Endothelial cell (in vitro differentiated cells): ENCODE measurements around the gene ASMTL. TPM values are rescaled to one million over a fixed set of nuclear protein-coding genes. Genes with fewer than 3 reads are reported as not detected.

Source experiments
- DNase-seq: peaks from one replicate; pipeline ENCODE4 v3.0.0; 2021; ENCODE audit warnings: low spot score
- H3K27ac Mint-ChIP-seq: one replicate; pipeline ENCODE4 v1.8.0; 2021; ENCODE audit warnings: mixed read lengths, inconsistent platforms; ENCODE audit not compliant: unreplicated experiment
- H3K27me3 Mint-ChIP-seq: one replicate; pipeline ENCODE4 v1.8.0; 2021; ENCODE audit warnings: mild to moderate bottlenecking, moderate library complexity, mixed read lengths, inconsistent platforms; ENCODE audit not compliant: unreplicated experiment
- H3K36me3 Mint-ChIP-seq: one replicate; pipeline ENCODE4 v1.8.0; 2021; ENCODE audit warnings: mild to moderate bottlenecking, low read depth, mixed read lengths, inconsistent platforms; ENCODE audit not compliant: unreplicated experiment
- H3K4me1 Mint-ChIP-seq: one replicate; pipeline ENCODE4 v1.8.0; 2021; ENCODE audit warnings: mild to moderate bottlenecking, mixed read lengths, inconsistent platforms; ENCODE audit not compliant: unreplicated experiment
- H3K4me3 Mint-ChIP-seq: one replicate; pipeline ENCODE4 v1.8.0; 2021; ENCODE audit warnings: mild to moderate bottlenecking, mixed read lengths, inconsistent platforms; ENCODE audit not compliant: unreplicated experiment
- H3K9me3 Mint-ChIP-seq: one replicate; pipeline ENCODE4 v1.8.0; 2021; ENCODE audit warnings: mixed read lengths, inconsistent platforms; ENCODE audit not compliant: unreplicated experiment
- CTCF ChIP-seq: fragments of 200-600 bp; sonication (generic); IDR thresholded peaks from one replicate; pipeline ENCODE4 v1.5.0; 2021; ENCODE audit warnings: antibody characterized with exemption; ENCODE audit not compliant: unreplicated experiment
- total RNA-seq: library from RNA; stranded (reverse); fragmentation: NEBNext Ultra II Directional; extraction: Animal tissue kit (Norgen Biotek cat#: 25700); gene quantifications from one replicate; pipeline ENCODE4 v1.2.1, GENCODE V29; 2021; ENCODE audit not compliant: unreplicated experiment

Gene ASMTL
- total RNA-seq, 1 donor from 2014 or later, result 25.8 TPM

- no peak for DNase-seq
- Mint-ChIP-seq H3K27me3 (peaks cover 21% of the 10 kb centered on the region), H3K4me3 (no peak overlapping the region), H3K9me3 (peaks cover 22% of the 10 kb centered on the region), H3K27ac (no peak overlapping the region), H3K4me1 (no peaks in the 10 kb centered on the region), H3K36me3 (peaks cover 44% of the 10 kb centered on the region)
- no peak for TF ChIP-seq CTCF
Observed at GRCh38 chrX:1425381-1425780, 27.3 kb downstream of the ASMTL start.

GRCh38 chrX:1424147-1424851, 28.4 kb downstream of the ASMTL start:
- peak overlapping the region; percentile 78 for H3K4me3 Mint-ChIP-seq
- peaks cover 22% of the 10 kb centered on the region for H3K9me3 Mint-ChIP-seq

GRCh38 chrX:1423215-1423614, 29.5 kb downstream of the ASMTL start:
- Mint-ChIP-seq H3K4me1 (no peaks in the 10 kb centered on the region), H3K4me3 (no peak overlapping the region), H3K27me3 (peaks cover 33% of the 10 kb centered on the region), H3K36me3 (peaks cover 51% of the 10 kb centered on the region), H3K27ac (no peak overlapping the region), H3K9me3 (peaks cover 22% of the 10 kb centered on the region)
- TF ChIP-seq CTCF, result no peak
- DNase-seq, result no peak

More at GRCh38 chrX:1424147-1424851, 28.4 kb downstream of the ASMTL start:
- H3K4me1 Mint-ChIP-seq, result no peaks in the 10 kb centered on the region
- peaks cover 29% of the 10 kb centered on the region for H3K27me3 Mint-ChIP-seq
- H3K36me3 Mint-ChIP-seq, result peaks cover 51% of the 10 kb centered on the region
- DNase-seq, result no peak
- no peak overlapping the region for H3K27ac Mint-ChIP-seq
- no peak for TF ChIP-seq CTCF

- H3K4me3 Mint-ChIP-seq, result no peak overlapping the region
- no peaks in the 10 kb centered on the region for H3K4me1 Mint-ChIP-seq
- H3K27ac Mint-ChIP-seq, result no peak overlapping the region
- H3K9me3 Mint-ChIP-seq, result peaks cover 22% of the 10 kb centered on the region
- H3K36me3 Mint-ChIP-seq, result peaks cover 47% of the 10 kb centered on the region
- DNase-seq, result no peak
- peaks cover 33% of the 10 kb centered on the region for H3K27me3 Mint-ChIP-seq
- TF ChIP-seq CTCF, result no peak
Observed at GRCh38 chrX:1422135-1422465, 30.6 kb downstream of the ASMTL start.

GRCh38 chrX:1421433-1422134, 31.1 kb downstream of the ASMTL start:
- H3K4me3 Mint-ChIP-seq, result peak overlapping the region; percentile 65
- peak overlapping the region; percentile 36 for H3K27ac Mint-ChIP-seq
- peaks cover 33% of the 10 kb centered on the region for H3K27me3 Mint-ChIP-seq
- peaks cover 43% of the 10 kb centered on the region for H3K36me3 Mint-ChIP-seq
- DNase-seq, result no peak
- peaks cover 22% of the 10 kb centered on the region for H3K9me3 Mint-ChIP-seq
- no peaks in the 10 kb centered on the region for H3K4me1 Mint-ChIP-seq
- TF ChIP-seq CTCF, result no peak
